ENCODE measurements around the gene COA8. TPM values are rescaled to one million over a fixed set of nuclear protein-coding genes. Genes with fewer than 3 reads are reported as not detected.

The COA8 gene
- total and polyA plus RNA-seq, 2 of the 13 experiments (the other 11 are each of a cell fraction or from before 2014, with no cell fraction given), result 10.9 to 25.1 TPM

DNA sequence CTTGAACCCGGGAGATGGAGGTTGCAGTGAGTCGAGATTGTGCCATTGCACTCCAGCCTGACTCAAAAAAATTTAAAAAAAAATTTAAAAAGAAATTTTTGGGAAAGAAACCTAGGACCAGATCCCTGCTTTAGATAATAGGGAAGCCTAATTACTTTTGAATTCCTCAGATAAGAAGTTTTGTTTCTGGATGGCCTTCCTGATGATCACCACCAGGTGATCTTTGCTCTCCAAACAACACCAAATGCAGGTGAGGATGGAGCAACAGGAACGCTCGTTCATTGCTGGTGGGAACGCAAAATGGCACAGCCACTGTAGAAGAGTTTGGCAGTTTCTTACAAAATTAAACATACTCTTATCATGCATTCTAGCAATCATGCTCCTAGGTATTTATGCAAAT is 37.7 kb downstream of the COA8 start:
- BruUV-seq (replicated peaks), result no TSS peak
- Histone ChIP-seq H3K4me1 (ENCODE audit: insufficient read depth, low read length) (peaks cover 16% of the 10 kb centered on the region), H3K9me3 (ENCODE audit: low read length) (no peaks in the 10 kb centered on the region), H3K4me2 (ENCODE audit: low read depth, low read length) (no peak overlapping the region), H4K20me1 (ENCODE audit: insufficient read depth, low read length) (no peaks in the 10 kb centered on the region), H2AFZ (ENCODE audit: low read length) (no peak overlapping the region), H3K27me3 (ENCODE audit: control insufficient read depth in 1 of 2, insufficient read depth in 2 of 2, low read length in 2 of 2) (no peaks in the 10 kb centered on the region; a peak in 1 of 5 replicates), H3K79me2 (ENCODE audit: insufficient read depth, low read length) (no peaks in the 10 kb centered on the region), H3K27ac (ENCODE audit: extremely low read length, insufficient read depth, low read length) (no peak overlapping the region), H3K36me3 (replicated peaks in 1 of 2; ENCODE audit: control insufficient read depth in 1 of 2, insufficient read depth in 2 of 2, low read length in 2 of 2) (no peaks in the 10 kb centered on the region), H3K4me3 (replicated peaks in 1 of 3; ENCODE audit: insufficient read depth in 1 of 3, low read depth in 2 of 3, low read length in 3 of 3) (no peak overlapping the region), H3K9ac (ENCODE audit: insufficient read depth, low read depth, low read length) (no peak overlapping the region)
- POLR2A ChIA-PET, result interaction anchor here (1.0 kb wide), 1 partner anchor 25 kb away, joined by 3 read pairs; no protein-coding TSS in a partner anchor
- 75% methylated on average over 5 of the region's 5 CpGs for WGBS (ENCODE audit: low lambda C conversion rate)
- DNase-seq (ENCODE audit: low spot score) (no peak), ATAC-seq (no peak), FAIRE-seq (no peak)
- peak; percentile 25; the same call in 1 of the 2 replicates for TF ChIP-seq HNF4A (CRISPR knock-in tag; IDR thresholded peaks at IDR 0.05)
- TF ChIP-seq, protein P1, sequence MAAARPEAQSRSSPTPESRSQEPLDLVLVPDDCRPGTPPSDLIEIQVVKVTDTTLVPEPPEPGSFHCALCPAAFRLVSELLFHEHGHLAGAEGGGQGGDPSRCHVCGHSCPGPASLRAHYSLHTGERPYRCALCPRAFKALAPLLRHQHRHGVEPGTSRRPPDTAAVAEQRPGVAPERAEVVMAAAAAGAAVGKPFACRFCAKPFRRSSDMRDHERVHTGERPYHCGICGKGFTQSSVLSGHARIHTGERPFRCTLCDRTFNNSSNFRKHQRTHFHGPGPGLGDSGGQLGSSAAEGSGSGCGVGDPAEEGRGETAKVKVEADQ (CRISPR knock-in tag; IDR thresholded peaks at IDR 0.05; ENCODE audit: borderline replicate concordance), result no peak
- intact Hi-C loops (cut with micrococcal nuclease; ENCODE audit: unreplicated experiment), result no loop called here
- CTCF ChIA-PET (ENCODE audit: low intra/inter-chr PET ratio, low total read pairs), result no interaction called here
- in situ Hi-C loops (cut with HindIII; ENCODE audit: extremely low pct_ligation_motif_present, low pct_unique_long_range_greater_than_20kb), result no loop called here

DNA sequence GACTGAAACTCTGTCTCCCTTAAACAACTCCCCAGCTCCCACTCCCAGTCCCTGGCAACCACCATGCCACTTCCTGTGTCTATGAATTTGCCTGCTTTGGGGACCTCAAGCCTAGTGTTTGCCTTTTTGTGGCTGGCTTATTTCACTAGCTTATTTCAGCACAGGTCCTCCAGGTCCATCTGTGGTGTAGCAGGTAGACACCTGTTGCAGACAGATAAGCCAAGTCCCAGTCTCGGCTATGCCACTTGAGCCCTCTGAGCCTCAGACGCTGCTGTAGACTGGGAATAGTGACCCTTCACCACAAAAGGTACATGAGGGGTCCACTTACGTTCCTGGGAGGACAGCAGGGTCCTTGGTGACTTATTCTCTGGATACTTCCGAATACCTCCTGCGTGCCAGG is 41.9 kb downstream of the COA8 start:
- Histone ChIP-seq H3K27me3 (ENCODE audit: control insufficient read depth in 1 of 2, insufficient read depth in 2 of 2, low read length in 2 of 2) (peaks cover 6 to 20% of the 10 kb centered on the region in 2 experiments), H3K4me1 (ENCODE audit: insufficient read depth, low read length) (peaks cover 18% of the 10 kb centered on the region), H3K9ac (ENCODE audit: insufficient read depth, low read depth, low read length) (no peak overlapping the region), H3K79me2 (ENCODE audit: insufficient read depth, low read length) (no peaks in the 10 kb centered on the region), H4K20me1 (ENCODE audit: insufficient read depth, low read length) (no peaks in the 10 kb centered on the region), H3K9me3 (ENCODE audit: low read length) (no peaks in the 10 kb centered on the region), H3K4me3 (replicated peaks in 1 of 3; ENCODE audit: insufficient read depth in 1 of 3, low read depth in 2 of 3, low read length in 3 of 3) (no peak overlapping the region), H3K36me3 (replicated peaks in 1 of 2; ENCODE audit: control insufficient read depth in 1 of 2, insufficient read depth in 2 of 2, low read length in 2 of 2) (no peaks in the 10 kb centered on the region), H2AFZ (ENCODE audit: low read length) (no peak overlapping the region), H3K4me2 (ENCODE audit: low read depth, low read length) (no peak overlapping the region), H3K27ac (ENCODE audit: extremely low read length, insufficient read depth, low read length) (no peak overlapping the region)
- POLR2A ChIA-PET, result no interaction called here
- TF ChIP-seq, protein P2, sequence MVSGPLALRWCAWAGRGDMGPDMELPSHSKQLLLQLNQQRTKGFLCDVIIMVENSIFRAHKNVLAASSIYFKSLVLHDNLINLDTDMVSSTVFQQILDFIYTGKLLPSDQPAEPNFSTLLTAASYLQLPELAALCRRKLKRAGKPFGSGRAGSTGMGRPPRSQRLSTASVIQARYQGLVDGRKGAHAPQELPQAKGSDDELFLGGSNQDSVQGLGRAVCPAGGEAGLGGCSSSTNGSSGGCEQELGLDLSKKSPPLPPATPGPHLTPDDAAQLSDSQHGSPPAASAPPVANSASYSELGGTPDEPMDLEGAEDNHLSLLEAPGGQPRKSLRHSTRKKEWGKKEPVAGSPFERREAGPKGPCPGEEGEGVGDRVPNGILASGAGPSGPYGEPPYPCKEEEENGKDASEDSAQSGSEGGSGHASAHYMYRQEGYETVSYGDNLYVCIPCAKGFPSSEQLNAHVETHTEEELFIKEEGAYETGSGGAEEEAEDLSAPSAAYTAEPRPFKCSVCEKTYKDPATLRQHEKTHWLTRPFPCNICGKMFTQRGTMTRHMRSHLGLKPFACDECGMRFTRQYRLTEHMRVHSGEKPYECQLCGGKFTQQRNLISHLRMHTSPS (CRISPR knock-in tag; IDR thresholded peaks at IDR 0.05; ENCODE audit: low read depth), result no peak
- TF ChIP-seq NCOR1 (IDR thresholded peaks at IDR 0.05; ENCODE audit: borderline replicate concordance, low read length), result no peak
- no peak for TF ChIP-seq MXD4 (CRISPR knock-in tag; IDR thresholded peaks at IDR 0.05)
- TF ChIP-seq RXRA (CRISPR knock-in tag; IDR thresholded peaks at IDR 0.05), result no peak
- DNase-seq (ENCODE audit: low spot score) (no peak), ATAC-seq (no peak), FAIRE-seq (no peak)
- intact Hi-C loops (cut with micrococcal nuclease; ENCODE audit: unreplicated experiment) (no loop called here), in situ Hi-C loops (cut with HindIII; ENCODE audit: extremely low pct_ligation_motif_present, low pct_unique_long_range_greater_than_20kb) (no loop called here)
- CTCF ChIA-PET (ENCODE audit: low intra/inter-chr PET ratio, low total read pairs), result no interaction called here
- no TSS peak for BruUV-seq (replicated peaks)
- WGBS (ENCODE audit: low lambda C conversion rate), result 76% methylated on average over 2 of the region's 5 CpGs

Measured in HepG2 (cell line).